Upper lobe of left lung (tissue), 6 donors: Measurements from ENCODE around the gene CASP10. TPM values are rescaled to one million over a fixed set of nuclear protein-coding genes. Genes with fewer than 3 reads are reported as not detected.

ENCODE experiments used
- ATAC-seq, 2 donors: fragments of 200-7000 bp; cut with Tn5 transposase; one replicate each; pipeline ENCODE4 v1.9.1; 2022; ENCODE audit warnings: mild to moderate bottlenecking in 2 of 2, moderate library complexity in 2 of 2; ENCODE audit not compliant: low FRiP score in 2 of 2
- DNase-seq, 2 donors: peaks; one replicate each; pipeline ENCODE4 v3.0.0-alpha.2; 2019 to 2020
- H3K27ac ChIP-seq, 4 donors: fragments of 200-600 bp; sonication (generic); one replicate each; pipeline ENCODE4 v1.5.1; 2016 to 2019
- H3K27me3 ChIP-seq, 4 donors: fragments of 200-600 bp; sonication (generic); one replicate each; pipeline ENCODE4 v1.5.1; 2017 to 2019
- H3K36me3 ChIP-seq, 4 donors: fragments of 200-600 bp; sonication (generic); one replicate each; pipeline ENCODE4 v1.5.1; 2016 to 2019
- H3K4me1 ChIP-seq, 4 donors: fragments of 200-600 bp; sonication (generic); one replicate each; pipeline ENCODE4 v1.5.1; 2018 to 2019
- H3K4me3 ChIP-seq, 4 donors: fragments of 200-600 bp; sonication (generic); one replicate each; pipeline ENCODE4 v1.5.1; 2017 to 2019; ENCODE audit warnings: mild to moderate bottlenecking in 2 of 4, moderate library complexity in 1 of 4
- H3K9me3 ChIP-seq, 4 donors: fragments of 200-600 bp; sonication (generic); one replicate each; pipeline ENCODE4 v1.5.1; 2018 to 2019
- CTCF ChIP-seq, 6 experiments: fragments of 450-650 bp in 4 of 6; fragments of 200-600 bp in 2 of 6; sonication (generic) in 2 of 6; IDR thresholded peaks; one replicate each; pipeline ENCODE4 v1.5.1; 2016 to 2019; ENCODE audit warnings: antibody characterized with exemption in 6 of 6
- EP300 ChIP-seq, 4 donors: sonication (generic); formaldehyde crosslinking; IDR thresholded peaks; one replicate each; pipeline ENCODE4 v1.5.1; 2017; ENCODE audit warnings: antibody characterized with exemption in 4 of 4, control low read depth in 2 of 4
- POLR2A ChIP-seq, 4 donors: fragments of 450-650 bp; IDR thresholded peaks; one replicate each; pipeline ENCODE4 v1.5.1; 2016 to 2017; ENCODE audit warnings: antibody characterized with exemption in 4 of 4, mild to moderate bottlenecking in 2 of 4
- POLR2AphosphoS5 ChIP-seq, 2 donors: sonication (generic); formaldehyde crosslinking; IDR thresholded peaks; one replicate each; pipeline ENCODE4 v1.5.1; 2017; ENCODE audit warnings: antibody characterized with exemption in 2 of 2
- WGBS, 2 donors: methylation state at CpG; one replicate each; pipeline ENCODE4 v1.1.5; 2017 to 2018; 5-methylcytosine and 5-hydroxymethylcytosine counted together
- total RNA-seq, 6 donors: library from RNA; depleted of rRNA in 4 of 6; stranded (reverse); fragments of >200 nt in 4 of 6; gene quantifications; one replicate each; pipeline versions ENCODE4 v1.1.0 to v1.2.1, GENCODE V29; 2016 to 2021
- donor health status: DM: no; HTN: no; CAD: no; lungs with moderate emphysema.
- donor health status: DM: no; HTN: yes; CAD: no; lungs with severe emphysema.

Gene CASP10
- total RNA-seq, 6 donors from 2014 or later = 21.1 to 67.1 (median 29.9) TPM

DNA sequence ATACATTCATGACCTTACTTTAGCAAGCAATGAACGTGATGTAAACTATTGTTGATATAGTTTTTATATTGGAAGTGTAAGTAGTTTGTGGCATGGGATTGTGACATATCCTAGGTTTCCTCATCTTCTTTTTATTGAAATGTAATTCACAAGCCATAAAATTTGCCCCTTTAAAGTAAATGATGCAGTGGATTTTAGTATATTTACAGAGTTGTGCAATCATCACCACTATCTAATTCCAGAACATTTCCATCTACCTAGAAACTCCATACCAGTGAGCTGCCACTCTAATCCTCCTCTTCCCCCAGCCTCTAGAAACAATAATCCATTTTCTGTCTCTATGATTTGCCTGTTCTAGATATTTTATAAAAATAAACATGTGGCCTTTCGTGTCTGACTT, 10.7 kb upstream of the CASP10 start:
- Histone ChIP-seq H3K4me1 (peaks cover 3 to 12% (median 11%) of the 10 kb centered on the region in 4 donors), H3K27me3 (no peaks in the 10 kb centered on the region), H3K36me3 (peaks cover 0 to 6% (median 2%) of the 10 kb centered on the region in 4 donors), H3K9me3 (peaks cover 0 to 7% (median 0%) of the 10 kb centered on the region in 4 donors), H3K4me3 (no peak overlapping the region), H3K27ac (no peak overlapping the region)
- WGBS, 2 donors = 53 to 54% methylated on average over 2 of the region's 2 CpGs
- TF ChIP-seq POLR2A (IDR thresholded peaks at IDR 0.05) (no peak), POLR2AphosphoS5 (IDR thresholded peaks at IDR 0.05) (no peak), EP300 (IDR thresholded peaks at IDR 0.05) (no peak), CTCF (IDR thresholded peaks at IDR 0.05) (no peak)
- DNase-seq (no peak), ATAC-seq (no peak)

DNA sequence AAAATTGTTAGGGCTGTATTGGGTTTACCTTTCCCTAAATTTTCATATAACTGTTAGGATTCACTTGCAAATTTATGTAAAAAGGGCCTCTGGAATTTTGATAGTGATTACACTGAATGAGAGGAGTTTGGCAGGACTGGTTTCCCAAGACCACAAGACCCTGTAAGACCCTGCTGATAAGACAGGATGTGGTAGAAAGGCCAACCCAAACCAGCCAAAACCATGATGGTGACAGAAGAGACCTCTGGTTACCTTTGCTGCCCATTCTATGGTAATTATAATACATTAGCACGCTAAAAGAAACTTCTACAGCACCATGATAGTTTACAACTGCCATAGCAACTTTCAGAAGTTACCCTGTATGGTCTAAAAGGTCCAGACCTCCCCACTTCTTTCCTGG, 8.3 kb upstream of the CASP10 start:
- ATAC-seq = no peak
- TF ChIP-seq EP300 (IDR thresholded peaks at IDR 0.05) (no peak), POLR2A (IDR thresholded peaks at IDR 0.05) (no peak), CTCF (IDR thresholded peaks at IDR 0.05) (no peak), POLR2AphosphoS5 (IDR thresholded peaks at IDR 0.05) (no peak)
- Histone ChIP-seq H3K36me3 (no peaks in the 10 kb centered on the region), H3K4me1 (peaks cover 3 to 12% (median 11%) of the 10 kb centered on the region in 4 donors), H3K4me3 (no peak overlapping the region), H3K27ac (peak overlapping the region in 1 of 4 donors; percentile 16), H3K27me3 (no peaks in the 10 kb centered on the region), H3K9me3 (no peaks in the 10 kb centered on the region)
- DNase-seq = no peak
- WGBS, 2 donors = 57 to 75% methylated on average over 1 of the region's 1 CpG

DNA sequence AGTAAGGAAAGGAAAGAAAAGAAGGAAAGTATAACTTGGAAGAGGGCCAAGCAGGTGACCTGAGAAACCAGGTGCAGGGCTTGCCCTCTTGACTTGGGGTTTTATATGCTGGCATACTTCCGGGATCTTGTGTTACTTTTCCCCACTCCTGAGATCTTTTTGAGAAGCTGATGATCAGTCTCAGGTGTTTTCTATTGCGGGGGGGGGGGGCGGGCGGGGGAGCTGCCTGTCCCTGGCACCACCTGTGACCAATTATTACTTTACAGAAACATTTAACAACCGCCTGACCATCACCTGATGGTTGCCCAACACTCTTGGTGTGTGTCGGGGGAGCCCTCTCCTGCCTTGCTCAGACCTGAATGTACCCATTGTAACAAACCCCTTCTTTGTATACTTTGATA, 6.9 kb upstream of the CASP10 start:
- Histone ChIP-seq H3K27ac (peak overlapping the region in 3 of 4 donors; percentile 60 to 69 (median 68)), H3K4me3 (no peak overlapping the region), H3K9me3 (no peaks in the 10 kb centered on the region), H3K4me1 (peaks cover 3 to 12% (median 11%) of the 10 kb centered on the region in 4 donors), H3K36me3 (no peaks in the 10 kb centered on the region), H3K27me3 (no peaks in the 10 kb centered on the region)
- TF ChIP-seq POLR2AphosphoS5 (IDR thresholded peaks at IDR 0.05) = peak in 1 of 2 donors; percentile 28
- peak in 1 of 4 donors; percentile 93 for TF ChIP-seq EP300 (IDR thresholded peaks at IDR 0.05)
- TF ChIP-seq POLR2A (IDR thresholded peaks at IDR 0.05) = no peak
- DNase-seq (peak in 1 of 2 donors; percentile 83), ATAC-seq (peak in 1 of 2 donors; percentile 63)
- 45 to 67% methylated on average over 6 of the region's 6 CpGs for WGBS, 2 donors

DNA sequence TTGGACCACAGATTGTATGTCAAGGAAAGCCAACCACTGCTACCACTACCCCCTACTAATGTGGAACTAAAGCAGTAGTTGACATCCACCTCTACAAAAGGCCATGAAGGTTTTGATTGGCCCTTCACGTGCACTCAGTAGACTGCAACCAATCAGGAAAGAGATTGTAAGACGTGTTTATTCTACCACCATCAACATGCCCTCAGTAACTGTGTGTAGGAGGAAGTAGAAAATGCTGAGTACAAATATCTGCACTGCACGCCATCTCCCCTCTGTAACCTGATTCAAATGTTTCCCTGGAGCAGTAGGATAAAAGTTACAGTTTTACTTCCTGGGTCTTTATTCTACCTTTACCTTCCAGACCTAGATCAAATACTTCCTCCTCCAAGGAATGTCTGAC, 2.9 kb upstream of the CASP10 start:
- Histone ChIP-seq H3K27me3 (no peaks in the 10 kb centered on the region), H3K36me3 (no peaks in the 10 kb centered on the region), H3K4me1 (peaks cover 10 to 28% (median 23%) of the 10 kb centered on the region in 4 donors), H3K27ac (no peak overlapping the region), H3K4me3 (no peak overlapping the region), H3K9me3 (no peaks in the 10 kb centered on the region)
- ATAC-seq = peak in 1 of 2 donors; percentile 37
- no peak for DNase-seq
- TF ChIP-seq EP300 (IDR thresholded peaks at IDR 0.05) = no peak
- no peak for TF ChIP-seq POLR2A (IDR thresholded peaks at IDR 0.05)
- no peak for TF ChIP-seq POLR2AphosphoS5 (IDR thresholded peaks at IDR 0.05)
- TF ChIP-seq CTCF (IDR thresholded peaks at IDR 0.05) = no peak
- 27 to 44% methylated on average over 3 of the region's 3 CpGs for WGBS, 2 donors

GRCh38 chr2:201183365-201183727, 405 bp downstream of the CASP10 start:
- no peak for DNase-seq
- 4% methylated on average over 4 of the region's 4 CpGs for WGBS, 2 donors
- H3K4me3 ChIP-seq = peak overlapping the region; percentile 30 to 61 (median 45)
- ATAC-seq = peak in 1 of 2 donors; percentile 14
- H3K27me3 ChIP-seq = no peaks in the 10 kb centered on the region
- peaks cover 18 to 40% (median 28%) of the 10 kb centered on the region in 4 donors for H3K4me1 ChIP-seq
- H3K27ac ChIP-seq = peak overlapping the region; percentile 75 to 82 (median 80)
- TF ChIP-seq POLR2A (IDR thresholded peaks at IDR 0.05) (no peak), POLR2AphosphoS5 (IDR thresholded peaks at IDR 0.05) (no peak), CTCF (IDR thresholded peaks at IDR 0.05) (no peak), EP300 (IDR thresholded peaks at IDR 0.05) (no peak)
- no peaks in the 10 kb centered on the region for H3K9me3 ChIP-seq
- H3K36me3 ChIP-seq = peaks cover 0 to 22% (median 4%) of the 10 kb centered on the region in 4 donors
